Fibroblast of skin of abdomen (primary cell): ENCODE data around the gene LSM14B.
"Not testable (repeated sequence)": the region's sequence is repeated elsewhere in the genome, so short reads cannot be mapped to it uniquely, and the experiment has no call there.

Experiments
- DNase-seq: peaks from one replicate; pipeline ENCODE4 v3.0.0-alpha.2; 2013

Gene LSM14B

DNA sequence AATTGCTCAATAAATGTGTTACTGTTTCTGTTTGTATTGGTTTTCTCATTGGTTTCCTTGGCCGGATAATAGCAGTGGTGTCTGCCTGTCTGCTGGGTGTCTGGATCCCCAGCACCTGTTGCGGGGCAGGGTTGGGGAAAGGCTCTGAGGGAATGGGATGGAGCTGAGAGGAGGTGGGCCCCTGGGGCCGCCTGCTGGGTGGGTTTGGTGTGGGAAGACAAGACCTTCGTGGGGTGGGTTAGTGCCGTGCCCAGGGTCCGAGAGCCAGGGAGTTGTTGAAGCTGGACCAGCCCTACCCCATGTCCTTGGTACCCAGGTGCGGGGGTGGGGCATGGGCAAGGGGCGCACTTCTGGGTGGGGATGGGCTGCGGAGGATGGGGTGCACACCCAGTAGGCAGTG is 25.3 kb downstream of the LSM14B start:
- no peak for DNase-seq

DNA sequence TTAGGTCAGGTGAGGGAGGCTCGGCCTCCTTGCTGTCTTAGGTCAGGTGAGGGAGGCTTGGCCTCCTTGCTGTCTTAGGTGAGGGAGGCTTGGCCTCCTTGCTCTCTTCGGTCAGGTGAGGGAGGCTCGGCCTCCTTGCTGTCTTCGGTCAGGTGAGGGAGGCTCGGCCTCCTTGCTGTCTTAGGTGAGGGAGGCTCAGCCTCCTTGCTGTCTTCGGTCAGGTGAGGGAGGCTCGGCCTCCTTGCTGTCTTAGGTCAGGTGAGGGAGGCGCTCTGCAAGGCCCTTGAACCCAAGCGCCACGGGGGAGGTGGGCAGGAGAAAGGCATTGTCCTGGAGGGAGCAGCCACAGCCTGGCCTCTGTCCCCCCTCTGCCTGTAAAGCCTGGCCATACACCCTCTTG is 26.1 kb downstream of the LSM14B start:
- DNase-seq, result not testable (repeated sequence)

DNA sequence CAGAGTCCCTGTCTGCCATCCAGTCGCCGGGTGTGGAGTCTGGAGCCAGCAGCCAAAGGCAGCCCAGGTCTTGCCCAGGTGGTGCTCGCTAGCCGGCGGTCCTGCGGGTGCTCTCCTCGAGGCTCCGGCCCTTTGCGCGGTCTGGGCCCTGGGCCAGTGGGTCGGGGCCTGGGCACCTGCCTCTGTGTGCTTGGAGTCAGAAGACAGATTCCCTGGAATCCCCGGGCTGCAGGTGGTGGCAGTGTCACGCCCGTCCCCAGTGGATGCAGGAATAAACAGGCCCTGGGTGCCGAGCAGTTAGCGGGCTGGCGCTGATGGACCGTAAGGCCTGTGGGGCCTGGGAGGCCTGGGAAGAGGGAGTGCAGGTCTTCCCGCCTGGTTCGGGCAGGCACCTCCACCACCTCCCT is 26.6 kb downstream of the LSM14B start:
- DNase-seq, result no peak

DNA sequence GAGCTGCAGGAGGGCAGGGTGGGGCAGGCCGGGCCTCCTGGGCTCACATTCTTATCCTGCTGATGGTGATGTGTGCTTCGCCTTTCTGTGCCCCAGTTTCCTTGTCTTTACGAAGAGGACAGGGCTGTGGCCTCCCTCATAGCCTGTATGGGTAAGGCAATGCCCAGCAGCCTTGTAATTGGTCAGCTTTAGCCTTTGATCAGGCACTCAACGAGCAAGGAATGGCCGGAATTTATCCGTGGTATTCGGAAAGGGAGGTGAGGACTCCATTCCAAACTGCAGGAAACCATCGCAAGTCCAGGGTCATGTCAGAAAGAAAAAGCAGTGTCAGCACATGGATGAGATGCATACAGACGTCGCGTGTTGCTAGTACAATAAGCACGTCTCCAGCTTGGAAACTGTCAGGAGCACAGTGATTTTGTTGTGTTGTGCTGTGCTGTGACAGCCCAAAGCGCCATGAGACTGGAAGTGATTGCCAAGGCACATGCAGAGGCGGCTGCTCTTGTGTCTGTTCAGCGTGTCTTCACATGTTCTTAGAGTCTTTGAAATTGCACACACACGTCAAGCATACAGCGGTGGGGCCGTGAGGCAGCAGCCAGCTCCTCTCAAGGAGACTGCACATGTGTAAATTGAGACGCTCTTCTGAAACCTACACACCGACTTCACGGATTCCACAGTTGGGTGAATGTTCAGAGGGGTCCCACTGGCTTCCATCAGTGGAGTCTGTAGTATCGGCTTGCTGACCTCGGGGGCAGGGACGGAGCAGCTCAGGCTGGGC is 27.4 kb downstream of the LSM14B start:
- DNase-seq, result peak; percentile 57

DNA sequence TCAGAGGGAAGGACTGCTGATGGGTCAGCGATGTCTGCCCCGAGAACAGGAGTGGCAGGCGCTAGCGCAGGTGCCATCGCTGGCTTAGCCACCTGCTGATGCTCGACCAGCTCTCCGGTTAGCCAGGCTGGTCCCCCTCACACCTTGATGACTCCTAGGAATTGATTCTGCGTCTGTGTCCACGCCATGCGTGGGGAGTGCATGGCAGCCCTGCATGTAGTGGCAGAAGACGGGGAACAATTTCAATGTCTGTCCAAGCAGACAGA is 28.0 kb downstream of the LSM14B start:
- DNase-seq, result no peak

DNA sequence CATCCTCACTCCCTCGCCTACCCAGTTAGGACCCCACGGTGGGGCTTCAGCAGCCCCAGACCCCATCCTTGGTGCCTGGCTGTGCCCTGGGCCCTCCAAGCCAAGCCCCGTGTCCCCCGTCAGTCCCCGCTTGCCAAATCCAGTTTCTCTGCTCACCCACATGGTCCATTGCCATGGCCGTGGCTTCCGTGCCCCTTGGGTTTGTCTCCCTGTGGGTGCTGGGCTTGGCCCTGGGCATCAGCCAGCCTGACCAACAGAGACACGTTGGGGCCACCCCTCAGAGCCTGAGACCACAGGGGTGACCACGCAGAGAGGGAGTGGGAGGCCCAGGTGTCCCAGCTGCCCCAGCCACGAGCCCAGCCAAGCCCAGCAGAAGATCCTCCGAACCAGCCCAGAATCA is 28.9 kb downstream of the LSM14B start:
- DNase-seq, result no peak

DNA sequence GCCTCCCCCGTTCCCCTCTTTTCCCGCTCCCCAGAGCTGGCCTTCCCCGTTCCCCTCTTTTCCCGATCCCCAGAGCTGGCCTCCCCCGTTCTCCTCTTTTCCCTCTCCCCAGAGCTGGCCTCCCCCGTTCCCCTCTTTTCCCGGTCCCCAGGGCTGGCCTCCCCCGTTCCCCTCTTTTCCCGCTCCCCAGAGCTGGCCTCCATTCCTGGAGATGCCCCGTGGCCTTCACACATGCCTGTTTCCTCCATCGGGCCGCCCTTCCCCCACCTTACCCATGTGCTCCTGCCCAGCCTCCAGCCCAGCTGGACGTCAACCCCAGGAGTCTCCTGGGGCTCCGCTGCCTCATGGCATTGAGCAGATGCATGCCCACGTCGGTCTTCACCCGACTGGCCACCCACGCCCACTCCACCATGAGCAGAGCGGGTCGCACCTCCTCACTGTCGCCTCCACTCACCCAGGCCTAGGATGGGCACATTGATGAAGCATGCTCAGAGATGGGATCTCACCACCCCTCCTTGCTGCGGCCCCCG is 29.6 kb downstream of the LSM14B start:
- no peak for DNase-seq

DNA sequence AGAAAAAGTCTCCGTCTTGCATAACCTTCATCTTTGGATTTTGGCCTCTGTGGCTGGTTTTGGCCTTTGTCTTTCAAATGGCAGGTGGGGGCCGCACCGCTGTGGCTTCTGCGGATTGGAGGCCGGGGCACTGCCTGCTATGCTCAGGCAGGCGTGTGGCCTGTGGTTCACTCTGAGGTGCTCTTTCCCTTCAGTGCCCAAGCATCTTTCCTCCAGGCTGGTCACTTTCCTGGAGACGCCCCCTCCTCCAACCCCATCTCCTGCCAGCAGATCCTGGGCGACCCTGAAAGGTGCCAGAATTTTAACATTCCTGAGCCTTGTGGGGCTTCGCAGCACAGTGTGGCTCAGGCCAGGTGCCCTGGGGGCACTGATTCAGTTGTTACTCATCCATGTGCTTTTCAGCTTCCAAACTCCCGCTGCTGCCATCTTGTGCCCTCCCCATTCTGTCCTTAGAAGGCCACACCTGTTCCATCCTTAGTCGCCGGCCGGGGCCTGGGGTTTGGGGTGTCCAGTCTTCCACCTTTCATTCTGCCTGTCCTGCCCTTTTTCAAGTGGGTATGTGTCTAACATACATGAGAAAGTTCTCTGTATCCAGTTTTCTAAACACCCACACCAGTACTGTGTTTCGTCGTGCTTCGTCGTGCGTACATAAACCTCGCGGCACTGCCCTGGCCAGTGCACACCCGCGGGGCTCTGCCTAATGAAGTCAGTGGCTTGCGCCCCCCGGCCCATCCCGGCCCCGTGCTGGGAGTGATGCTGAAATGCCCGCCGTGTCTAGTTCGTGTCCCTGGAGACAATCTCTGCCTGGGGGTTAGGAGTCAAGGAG is 33.4 kb downstream of the LSM14B start:
- no peak for DNase-seq

DNA sequence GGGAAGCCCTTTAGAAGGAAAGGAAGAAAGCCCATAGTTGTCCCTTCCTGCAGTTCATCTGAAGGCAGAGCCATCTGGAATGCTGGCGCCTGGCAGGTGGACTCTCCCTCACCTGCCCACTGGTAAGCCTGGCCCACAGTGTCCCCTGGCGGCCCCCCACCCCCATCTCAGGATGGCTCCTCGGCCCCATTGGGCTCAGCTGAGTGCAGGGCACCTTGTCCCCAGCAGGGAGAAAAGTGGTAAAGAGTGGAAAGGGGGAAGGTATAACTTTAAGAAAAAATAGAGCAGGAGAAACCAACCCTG is 33.9 kb downstream of the LSM14B start:
- DNase-seq, result no peak

DNA sequence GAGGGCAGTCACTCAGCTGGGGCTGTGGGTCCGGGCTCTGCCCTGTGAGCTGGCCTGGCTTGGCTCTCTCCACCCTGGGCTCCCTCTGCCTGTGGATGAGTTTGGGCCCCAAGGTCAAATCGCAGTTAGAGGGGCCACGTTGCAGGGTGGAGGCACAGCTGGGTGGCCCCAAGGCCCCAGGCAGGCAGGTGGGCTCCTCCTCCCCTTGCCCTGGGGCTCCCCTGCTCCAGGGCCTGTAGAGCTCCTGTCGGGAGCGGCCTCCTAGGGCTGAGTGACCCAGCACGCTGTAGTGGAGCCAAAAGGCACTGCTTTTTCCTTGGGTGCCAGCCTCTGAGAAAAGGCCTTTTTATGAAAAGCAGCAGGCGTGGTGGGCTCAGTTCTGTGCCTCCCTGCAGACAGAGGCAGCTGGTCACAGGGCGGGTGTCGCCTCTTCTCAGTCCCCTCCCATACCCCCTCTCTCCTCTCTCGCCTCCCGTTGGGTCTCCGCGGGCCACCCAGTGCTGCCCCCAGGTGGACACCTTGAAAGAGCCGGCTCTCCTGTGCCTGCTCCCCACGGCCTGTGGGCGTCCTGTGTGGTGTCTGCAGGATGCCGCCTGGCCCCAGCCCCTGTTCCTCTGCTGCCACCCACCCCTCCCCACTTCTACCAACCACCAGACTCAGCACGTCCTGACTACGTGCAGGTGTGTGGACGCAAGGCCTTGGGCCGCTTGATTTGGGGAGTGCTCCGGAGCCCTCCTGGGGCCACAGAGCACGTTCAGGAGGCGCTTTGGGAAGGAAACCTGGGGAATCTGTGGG is 34.5 kb downstream of the LSM14B start:
- DNase-seq, result peak; percentile 34

DNA sequence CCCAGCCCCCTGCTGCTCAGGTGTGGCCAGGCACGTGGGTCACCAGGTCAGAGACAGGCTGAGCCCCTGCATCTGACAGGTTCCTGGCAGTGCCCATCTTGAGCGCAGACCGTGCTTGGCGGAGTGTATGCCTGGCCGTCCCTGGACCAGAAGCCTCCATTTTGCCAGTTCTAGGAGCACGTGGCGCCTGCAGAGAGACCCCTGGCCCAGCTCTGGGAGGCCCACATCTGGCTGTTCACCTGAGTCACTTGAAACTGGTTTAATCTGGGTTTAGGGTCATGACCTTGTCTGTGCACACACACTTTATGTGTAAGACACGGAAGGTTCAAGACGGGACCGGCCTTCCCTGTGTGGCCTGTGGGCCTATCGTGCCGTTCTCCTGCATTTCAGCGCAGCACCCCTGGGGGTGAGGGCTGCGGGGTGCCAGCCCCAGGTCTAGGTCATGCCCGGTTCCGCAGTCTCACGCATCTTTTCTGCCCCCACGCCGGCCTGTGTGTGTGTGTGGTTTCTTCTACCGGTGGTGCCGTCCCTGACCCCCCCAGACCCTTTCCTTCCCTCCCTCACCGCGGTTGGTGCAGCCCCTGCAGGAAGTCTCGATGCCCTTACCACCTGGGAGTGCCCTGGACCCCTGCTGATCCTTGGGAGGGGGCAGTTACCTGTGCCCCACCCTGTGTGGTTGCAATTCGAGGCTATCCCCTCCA is 35.3 kb downstream of the LSM14B start:
- no peak for DNase-seq

DNA sequence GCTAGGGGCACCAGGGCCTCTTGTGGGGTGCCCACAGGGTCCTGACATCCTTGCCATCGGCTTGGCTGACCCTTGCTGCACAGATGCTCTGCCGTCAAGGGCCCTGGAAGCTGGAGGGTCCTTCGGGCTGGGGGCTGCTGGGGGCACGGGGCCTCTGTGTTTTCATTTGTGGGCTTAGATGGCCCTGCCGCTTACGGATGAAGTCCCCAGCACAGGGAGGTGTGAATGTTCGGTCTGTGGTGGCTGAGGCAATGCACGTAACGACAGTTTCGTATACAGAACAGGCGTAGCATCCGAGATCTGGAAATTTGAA is 35.8 kb downstream of the LSM14B start:
- no peak for DNase-seq

DNA sequence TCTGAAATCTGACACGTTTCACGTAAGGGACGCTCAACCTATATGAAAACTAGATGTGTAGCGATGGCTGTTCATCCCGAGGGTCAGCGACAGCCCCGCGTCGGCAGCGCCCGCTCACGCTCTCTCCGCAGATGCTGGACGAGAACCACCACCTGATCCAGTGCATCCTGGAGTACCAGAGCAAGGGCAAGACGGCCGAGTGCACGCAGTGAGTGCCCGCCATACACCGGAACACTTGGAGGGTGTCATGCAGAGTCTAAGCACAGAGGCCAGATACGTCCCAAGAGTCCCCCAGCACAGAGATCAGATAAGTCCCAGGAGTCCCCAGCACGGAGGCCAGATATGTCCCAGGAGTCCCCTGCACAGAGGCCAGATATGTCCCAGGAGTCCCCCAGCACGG is 36.3 kb downstream of the LSM14B start:
- no peak for DNase-seq

DNA sequence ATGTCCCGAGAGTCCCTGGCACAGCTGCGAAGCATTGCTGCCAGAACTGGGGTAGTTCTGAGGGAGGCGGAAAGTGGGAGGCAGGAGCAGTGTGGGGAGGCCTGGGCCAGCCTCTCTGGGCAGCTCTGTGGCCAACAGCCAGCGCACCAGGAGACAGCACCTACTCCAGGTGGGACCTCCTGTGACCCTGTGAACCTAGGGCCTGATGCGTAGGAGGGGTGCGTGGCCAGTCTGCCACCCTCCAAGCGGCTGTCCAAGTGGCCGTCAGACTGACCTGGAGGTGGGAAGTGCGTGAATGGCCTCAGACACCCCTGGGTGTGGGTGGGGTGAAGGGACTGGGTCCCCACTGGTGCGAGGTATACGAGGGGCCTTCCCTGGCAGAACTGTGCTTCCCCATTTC is 36.8 kb downstream of the LSM14B start:
- no peak for DNase-seq

DNA sequence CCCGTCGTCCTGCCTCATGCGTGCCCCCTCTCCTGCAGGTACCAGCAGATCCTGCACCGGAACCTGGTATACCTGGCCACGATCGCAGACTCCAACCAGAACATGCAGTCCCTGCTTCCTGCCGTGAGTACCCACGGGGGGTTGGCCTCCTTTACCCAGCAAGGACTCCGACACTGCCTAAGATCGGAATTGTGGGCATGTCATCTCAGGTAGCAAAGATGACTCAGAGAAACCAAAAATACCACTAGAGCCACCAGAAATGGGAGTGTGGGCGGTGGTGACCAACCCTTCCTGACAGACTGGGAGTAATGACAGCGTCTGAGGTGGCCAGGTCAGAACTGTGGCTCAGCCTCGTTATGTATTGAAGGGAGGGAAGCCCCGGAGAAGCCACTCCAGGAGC is 37.6 kb downstream of the LSM14B start:
- DNase-seq, result no peak

DNA sequence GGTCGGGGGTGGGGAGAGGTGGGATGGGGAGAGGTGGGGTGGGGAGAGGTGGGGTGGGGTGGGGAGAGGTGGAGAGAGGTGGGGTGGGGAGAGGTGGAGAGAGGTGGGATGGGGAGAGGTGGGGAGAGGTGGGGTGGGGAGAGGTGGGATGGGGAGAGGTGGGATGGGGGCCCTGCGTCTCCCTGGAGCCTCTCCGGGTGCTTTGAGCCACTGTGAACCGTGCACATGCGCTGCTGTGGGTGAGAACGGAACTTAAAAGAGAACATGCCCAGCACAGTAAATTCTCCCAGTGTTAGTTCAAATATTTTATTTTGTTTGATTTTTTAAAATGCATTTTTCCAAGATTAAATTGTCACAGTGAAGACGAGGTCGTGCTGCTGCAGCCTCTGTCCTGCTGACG is 38.0 kb downstream of the LSM14B start:
- no peak for DNase-seq

DNA sequence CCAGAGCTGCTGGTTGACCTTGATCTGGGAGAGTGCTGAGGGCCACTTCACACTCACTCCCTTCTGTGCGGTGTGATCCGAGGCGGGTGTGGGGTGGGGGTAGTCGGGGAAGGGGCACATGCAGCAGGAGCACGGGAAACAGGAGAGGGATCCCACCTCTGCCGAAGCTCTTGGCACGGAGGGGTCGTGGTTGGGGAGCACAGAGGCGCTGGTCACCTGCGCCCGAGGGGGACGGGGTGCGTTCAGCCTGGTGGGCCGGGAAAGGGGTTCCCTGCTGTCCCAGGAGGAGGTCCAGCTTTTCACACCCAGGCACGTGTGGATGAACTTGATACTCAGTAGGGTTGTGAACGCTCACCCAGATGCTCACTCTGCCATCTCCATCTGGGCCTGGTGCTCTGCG is 38.6 kb downstream of the LSM14B start:
- no peak for DNase-seq

DNA sequence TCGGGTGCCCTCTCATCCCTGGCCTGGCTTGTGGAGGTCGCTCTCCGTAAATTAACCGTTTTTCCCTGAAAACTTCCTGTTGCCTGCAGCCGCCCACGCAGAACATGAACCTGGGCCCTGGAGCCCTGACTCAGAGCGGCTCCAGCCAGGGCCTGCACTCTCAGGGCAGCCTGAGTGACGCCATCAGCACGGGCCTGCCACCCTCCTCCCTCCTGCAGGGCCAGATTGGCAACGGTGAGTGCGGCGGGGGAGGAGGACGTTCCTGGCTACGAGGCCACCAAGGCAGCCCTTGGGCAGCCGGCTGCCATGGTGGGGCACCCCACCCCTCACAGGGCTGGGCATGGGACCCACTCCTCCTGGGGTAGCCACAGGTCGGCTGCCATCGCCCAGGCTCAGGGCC is 39.1 kb downstream of the LSM14B start:
- no peak for DNase-seq

DNA sequence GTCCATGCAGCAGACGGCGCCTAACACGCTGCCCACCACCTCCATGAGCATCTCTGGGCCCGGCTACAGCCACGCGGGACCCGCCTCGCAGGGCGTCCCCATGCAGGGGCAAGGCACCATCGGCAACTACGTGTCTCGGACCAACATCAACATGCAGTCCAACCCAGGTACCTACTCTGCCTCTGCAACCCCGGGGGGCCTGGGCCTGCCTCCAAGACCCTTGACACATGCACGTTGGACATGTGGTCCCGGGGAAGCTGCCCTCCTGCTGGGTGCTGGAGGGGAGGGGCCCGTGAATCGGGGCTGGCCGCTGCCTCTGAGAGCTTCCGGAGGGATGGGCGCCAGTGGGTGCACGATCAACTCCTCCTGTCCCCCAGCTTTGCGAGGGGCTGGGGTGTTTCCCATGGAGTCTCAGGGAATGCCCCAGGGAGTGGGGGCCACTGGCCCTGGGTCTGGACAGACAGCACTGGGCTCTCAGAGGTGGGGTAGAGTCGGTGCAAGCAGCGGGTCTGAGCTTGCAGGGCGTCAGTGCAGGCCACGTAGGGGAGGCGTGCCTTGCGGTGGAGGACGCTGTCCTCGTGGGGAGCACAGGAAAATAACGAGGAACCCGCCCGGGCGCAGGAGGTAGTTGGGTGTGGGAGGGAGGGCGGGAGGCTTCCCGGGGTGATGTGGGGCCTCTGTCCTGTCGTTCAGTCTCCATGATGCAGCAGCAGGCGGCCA is 40.6 kb downstream of the LSM14B start:
- DNase-seq, result no peak

DNA sequence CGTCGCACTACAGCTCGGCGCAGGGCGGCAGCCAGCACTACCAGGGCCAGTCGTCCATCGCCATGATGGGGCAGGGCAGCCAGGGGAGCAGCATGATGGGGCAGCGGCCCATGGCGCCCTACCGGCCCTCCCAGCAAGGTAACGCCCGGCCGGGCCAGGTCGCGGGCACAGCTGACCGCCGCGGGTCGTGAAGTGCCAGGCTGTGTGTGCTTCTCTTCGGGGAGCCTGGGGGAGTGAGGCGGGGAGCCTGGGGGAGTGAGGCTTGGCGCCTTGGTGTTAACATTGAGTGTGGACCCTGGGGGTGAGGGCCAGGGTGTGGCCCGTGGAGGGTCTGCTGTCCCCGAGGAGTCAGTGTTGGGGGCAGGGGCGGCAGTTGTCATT is 41.2 kb downstream of the LSM14B start:
- no peak for DNase-seq

DNA sequence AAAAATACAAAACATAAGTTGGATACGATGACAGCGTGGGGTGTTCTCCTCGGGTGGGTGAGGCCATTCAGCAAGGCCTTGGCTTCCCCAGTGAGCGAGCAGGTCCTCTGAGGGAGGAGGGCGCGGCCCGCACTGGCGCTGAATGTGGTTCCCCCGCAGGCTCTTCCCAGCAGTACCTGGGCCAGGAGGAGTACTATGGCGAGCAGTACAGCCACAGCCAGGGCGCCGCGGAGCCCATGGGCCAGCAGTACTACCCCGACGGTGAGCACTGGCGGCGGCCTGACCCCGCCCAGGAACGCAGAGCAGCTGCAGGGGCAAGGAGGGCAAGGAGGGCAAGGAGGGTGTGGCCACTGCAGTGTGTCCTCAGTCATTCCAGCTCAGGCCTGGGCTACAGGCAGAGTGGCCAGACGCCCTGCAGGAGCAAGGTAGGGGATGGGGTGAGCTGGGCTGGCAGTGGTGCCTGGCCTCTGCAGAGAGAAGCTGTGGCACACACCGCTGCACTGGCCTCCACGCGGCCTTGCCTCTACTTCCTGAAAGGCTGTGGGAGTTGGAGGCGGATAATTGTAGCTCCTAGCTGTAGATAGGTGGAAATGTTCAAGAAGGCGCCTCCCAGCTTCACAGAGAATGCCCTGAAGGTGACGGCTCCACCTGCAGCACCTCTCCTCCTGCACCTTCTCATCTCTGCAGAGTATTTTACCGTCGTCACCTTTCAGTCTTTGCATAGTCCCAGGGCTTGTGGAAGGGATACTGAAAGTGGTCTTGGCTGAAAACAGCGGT is 41.9 kb downstream of the LSM14B start:
- no peak for DNase-seq
